ENCODE results near the gene ZBTB1.
A peak's percentile ranks its signal among the peaks of the same experiment; 100 is the strongest.
"Not testable (repeated sequence)": the region's sequence is repeated elsewhere in the genome, so short reads cannot be mapped to it uniquely, and the experiment has no call there.

The ZBTB1 gene

DNA sequence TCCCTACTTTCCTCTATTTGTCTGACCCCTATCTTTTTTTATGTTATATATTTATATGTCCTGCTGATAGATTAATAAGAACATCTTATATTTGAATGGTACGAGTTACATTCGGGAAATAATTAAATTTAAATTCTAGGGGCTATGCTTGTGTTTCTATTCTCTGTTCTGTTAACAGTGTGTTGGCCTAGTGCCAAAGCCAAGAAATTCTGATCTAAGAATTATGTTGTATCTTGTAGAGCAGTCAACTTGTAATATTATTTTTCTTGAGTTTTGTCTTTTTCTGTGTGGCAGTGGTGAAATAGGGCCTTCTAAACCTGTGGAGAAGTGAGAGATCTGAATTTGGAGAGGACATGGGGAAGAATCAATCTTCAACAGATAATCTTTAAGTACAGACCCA lies 27.0 kb downstream of the ZBTB1 start:
- no peak for DNase-seq (ENCODE audit: low spot score)

DNA sequence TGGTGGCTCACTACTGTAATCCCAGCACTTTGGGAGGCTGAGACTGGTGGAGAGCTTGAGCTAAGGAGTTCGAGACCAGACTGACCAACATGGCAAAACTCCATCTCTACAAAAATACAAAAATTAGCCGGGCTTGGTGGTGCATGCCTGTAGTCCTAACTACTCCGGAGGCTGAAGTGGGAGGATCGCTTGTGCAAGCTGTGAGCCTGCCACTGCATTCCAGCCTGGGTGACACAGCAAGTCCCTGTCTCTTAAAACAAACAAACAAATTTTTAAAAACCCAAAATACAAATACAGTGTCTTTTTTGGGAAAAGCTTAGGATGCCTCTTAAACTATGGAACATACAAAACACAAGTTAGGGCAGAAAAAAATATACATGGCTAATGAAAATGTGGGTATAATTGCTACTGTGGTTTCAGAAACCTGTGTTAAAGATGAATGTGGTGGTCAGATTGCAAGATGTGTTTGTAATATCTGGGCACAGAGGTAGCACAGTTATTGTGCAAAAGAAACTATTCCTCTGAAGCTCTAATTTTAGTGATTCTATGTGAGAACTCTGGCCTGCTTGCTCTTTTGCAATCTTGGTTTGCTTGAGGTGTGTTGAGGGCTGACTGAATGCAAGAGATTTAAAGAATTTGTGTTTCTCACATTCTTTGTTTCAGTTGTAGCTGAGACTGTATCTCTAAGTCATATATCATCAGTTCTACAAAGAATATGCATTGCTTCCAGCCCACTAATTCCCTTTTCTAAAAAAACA lies 32.1 kb downstream of the ZBTB1 start:
- DNase-seq (ENCODE audit: low spot score) = no peak

DNA sequence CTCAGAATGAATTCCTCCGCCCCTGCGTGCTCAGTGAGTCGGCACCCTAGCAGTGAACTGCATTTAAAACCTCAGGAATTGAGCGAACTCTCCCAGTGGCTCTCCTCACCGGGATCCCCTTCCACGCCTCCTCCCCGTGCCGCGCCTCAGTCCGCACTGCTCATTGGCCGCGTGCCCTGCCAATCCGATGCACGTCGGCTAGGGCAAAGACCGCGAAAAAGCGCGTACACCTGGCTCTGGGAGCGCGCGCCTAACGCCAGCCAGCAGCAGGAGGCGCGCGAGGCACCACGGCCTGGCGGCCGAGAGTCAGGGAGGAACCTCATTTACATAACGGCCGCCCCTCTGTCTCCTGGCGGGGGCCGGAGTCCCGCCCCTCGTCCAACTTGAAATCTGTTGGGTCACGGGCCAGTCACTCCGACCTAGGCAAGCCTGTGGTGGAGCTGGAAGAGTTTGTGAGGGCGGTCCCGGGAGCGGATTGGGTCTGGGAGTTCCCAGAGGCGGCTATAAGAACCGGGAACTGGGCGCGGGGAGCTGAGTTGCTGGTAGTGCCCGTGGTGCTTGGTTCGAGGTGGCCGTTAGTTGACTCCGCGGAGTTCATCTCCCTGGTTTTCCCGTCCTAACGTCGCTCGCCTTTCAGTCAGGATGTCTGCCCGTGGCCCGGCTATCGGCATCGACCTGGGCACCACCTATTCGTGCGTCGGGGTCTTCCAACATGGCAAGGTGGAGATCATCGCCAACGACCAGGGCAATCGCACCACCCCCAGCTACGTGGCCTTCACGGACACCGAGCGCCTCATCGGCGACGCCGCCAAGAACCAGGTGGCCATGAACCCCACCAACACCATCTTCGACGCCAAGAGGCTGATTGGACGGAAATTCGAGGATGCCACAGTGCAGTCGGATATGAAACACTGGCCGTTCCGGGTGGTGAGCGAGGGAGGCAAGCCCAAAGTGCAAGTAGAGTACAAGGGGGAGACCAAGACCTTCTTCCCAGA lies 35.9 kb downstream of the ZBTB1 start, which contains the start of gene HSPA2:
Gene HSPA2 (plus strand): TSS at position 534 of the 995 bp plus-strand sequence. CDS start 109 bp downstream, at position 643.
- DNase-seq (ENCODE audit: low spot score) = peak; percentile 100

DNA sequence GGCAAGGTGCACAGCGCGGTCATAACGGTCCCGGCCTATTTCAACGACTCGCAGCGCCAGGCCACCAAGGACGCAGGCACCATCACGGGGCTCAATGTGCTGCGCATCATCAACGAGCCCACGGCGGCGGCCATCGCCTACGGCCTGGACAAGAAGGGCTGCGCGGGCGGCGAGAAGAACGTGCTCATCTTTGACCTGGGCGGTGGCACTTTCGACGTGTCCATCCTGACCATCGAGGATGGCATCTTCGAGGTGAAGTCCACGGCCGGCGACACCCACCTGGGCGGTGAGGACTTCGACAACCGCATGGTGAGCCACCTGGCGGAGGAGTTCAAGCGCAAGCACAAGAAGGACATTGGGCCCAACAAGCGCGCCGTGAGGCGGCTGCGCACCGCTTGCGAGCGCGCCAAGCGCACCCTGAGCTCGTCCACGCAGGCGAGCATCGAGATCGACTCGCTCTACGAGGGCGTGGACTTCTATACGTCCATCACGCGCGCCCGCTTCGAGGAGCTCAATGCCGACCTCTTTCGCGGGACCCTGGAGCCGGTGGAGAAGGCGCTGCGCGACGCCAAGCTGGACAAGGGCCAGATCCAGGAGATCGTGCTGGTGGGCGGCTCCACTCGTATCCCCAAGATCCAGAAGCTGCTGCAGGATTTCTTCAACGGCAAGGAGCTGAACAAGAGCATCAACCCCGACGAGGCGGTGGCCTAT lies 36.8 kb downstream of the ZBTB1 start:
- peak; percentile 25 for DNase-seq (ENCODE audit: low spot score)

DNA sequence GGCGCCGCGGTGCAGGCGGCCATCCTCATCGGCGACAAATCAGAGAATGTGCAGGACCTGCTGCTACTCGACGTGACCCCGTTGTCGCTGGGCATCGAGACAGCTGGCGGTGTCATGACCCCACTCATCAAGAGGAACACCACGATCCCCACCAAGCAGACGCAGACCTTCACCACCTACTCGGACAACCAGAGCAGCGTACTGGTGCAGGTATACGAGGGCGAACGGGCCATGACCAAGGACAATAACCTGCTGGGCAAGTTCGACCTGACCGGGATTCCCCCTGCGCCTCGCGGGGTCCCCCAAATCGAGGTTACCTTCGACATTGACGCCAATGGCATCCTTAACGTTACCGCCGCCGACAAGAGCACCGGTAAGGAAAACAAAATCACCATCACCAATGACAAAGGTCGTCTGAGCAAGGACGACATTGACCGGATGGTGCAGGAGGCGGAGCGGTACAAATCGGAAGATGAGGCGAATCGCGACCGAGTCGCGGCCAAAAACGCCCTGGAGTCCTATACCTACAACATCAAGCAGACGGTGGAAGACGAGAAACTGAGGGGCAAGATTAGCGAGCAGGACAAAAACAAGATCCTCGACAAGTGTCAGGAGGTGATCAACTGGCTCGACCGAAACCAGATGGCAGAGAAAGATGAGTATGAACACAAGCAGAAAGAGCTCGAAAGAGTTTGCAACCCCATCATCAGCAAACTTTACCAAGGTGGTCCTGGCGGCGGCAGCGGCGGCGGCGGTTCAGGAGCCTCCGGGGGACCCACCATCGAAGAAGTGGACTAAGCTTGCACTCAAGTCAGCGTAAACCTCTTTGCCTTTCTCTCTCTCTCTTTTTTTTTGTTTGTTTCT lies 37.6 kb downstream of the ZBTB1 start:
- DNase-seq (ENCODE audit: low spot score) = no peak

DNA sequence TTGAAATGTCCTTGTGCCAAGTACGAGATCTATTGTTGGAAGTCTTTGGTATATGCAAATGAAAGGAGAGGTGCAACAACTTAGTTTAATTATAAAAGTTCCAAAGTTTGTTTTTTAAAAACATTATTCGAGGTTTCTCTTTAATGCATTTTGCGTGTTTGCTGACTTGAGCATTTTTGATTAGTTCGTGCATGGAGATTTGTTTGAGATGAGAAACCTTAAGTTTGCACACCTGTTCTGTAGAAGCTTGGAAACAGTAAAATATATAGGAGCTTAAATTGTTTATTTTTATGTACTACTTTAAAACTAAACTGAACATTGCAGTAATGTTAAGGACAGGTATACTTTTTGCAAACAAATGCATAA lies 38.2 kb downstream of the ZBTB1 start:
- no peak for DNase-seq (ENCODE audit: low spot score)

DNA sequence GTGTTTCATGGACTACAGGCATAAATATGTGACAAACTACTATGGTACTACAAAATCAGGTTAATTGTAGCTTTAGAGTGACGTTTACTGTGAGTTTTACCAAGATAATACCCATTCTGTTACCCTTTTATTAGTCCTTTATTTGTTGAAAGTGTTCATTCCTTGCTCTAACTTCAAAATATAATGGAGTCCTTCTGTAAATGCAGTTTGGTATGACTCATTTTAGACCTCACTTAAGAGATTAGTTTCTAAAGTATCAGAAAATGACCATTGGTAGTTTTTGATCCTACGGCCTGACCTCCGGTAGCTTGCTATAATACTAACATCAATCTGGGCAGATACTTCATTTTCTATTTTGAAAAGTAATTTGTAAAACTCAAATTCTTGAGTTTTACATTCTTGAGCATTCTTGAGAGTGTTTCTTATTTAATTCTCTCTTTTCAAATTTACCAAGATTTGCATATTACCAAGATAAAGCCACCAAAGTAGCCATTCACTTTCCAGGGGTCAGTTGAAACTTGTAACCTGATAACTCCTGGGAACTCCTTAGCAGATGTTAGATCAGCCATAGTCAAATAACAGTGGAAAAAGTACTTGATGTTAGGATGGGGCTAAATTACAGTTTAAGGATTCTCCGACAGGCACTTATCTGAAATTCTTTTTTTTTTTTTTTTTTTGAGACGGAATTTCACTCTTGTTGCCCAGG lies 40.2 kb downstream of the ZBTB1 start:
- DNase-seq (ENCODE audit: low spot score) = no peak

DNA sequence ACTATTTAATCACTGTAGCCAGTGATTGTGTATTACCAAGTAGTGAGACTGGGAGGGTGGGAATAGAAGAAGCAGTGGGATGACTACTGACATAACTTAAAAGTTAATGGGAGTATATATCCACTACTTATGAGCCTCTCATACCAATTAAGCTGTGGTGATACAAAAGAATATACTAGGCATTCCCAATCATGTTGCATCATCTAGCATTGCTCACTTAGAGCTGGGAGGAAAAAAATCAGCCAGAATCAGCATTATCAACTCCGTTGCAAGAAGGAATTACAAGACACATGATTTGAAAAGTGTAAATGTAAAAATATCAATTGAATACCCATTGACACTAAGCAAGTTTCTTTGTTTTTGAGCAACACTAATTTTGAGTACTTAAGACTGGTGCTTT lies 44.4 kb downstream of the ZBTB1 start:
- DNase-seq (ENCODE audit: low spot score) = no peak

DNA sequence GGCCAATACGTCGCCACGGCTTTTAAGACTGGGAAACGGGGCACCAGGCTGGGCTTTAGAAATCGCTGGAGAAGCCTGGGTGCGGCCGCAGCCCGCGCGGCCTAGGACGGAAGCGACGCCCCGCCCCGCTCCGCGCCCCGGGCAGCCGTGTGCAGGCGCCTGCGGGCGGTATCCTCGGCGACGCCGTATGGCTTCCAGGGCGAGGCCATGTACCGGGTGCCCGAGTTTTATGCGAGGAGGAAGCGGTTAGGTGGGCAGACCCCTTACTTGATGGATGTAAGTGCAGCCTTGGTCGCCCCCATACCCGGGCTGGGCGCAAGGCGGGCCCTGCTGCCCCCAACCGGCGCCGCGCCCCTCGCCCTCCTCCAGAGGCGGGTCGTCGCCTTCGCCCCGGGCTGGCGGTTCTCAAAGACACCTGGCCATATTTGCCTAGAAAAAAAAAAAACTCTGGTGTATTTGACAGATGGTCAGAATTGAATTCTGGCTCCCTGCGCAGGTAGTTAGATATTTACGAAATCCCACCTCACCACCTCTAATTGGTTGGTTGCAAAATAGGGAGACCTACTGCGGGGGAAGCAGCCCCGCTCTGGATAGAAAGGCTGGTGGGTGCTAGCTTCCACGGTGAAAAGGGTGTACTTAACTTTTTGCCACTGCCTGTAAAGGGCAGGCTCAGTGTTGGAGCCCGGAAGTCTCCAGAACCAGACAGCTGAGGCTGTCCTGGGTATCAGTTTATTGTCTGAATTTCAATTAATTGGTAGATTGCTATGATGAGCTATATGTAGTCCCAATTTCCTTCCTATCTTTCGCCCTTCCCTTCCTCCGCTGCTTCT lies 45.4 kb downstream of the ZBTB1 start, which contains the start of gene PPP1R36:
Gene PPP1R36 (plus strand): TSS at position 171 of the 830 bp plus-strand sequence. CDS start 37 bp downstream, at position 208.
- peak; percentile 24 for DNase-seq (ENCODE audit: low spot score)

DNA sequence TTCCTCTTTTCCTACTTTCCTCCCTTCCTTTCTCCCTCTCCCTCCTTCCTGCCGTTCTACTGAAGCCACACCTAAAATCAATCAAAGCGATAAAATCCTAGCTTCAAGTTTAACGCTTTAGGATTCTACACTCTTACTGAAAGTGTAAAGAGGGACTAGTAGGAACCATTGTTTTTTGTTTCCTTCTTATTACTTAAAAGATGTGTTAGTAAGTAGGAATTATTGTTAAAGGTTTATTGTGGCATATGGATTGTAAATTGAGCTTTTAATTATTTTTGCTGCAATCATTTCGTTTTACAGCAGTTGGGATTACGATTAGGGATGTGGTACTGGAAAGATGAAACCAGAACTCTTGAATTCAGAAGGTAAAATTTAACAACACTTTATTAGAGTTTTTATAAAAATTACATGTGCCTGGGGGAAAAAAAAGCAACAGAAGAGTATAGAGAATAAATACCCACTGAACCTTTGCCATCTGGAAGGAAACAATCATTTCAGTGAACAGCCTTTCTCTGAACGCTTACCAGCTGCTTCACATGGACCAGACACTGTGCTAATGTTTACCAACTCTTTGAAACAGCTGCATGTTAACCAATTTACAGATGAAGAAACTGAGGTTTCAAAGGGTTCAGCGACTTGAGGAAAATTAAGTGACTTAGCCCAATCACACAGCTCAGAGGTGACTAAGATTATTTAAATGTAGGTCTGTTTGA lies 46.2 kb downstream of the ZBTB1 start:
- DNase-seq (ENCODE audit: low spot score) = no peak

DNA sequence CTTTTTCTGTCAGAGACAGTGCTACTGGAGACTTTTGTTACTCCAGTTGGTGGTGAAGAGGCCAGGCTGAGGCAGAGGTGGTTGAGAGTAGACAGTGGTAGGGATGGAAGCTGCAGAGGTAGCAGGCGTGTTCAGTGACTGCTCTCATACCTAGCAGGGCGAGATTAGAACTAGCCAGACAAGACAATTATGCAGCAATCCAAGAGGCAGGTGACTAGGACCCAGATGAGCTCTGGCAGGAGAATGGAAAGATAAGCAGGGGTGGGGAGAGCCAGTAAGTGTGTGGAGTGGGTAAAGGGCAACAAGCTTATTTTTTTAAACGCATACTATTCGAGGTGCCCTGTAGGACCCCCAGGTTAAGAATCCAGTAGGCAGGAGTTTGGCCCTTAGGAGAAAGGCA lies 50.0 kb downstream of the ZBTB1 start:
- no peak for DNase-seq (ENCODE audit: low spot score)

DNA sequence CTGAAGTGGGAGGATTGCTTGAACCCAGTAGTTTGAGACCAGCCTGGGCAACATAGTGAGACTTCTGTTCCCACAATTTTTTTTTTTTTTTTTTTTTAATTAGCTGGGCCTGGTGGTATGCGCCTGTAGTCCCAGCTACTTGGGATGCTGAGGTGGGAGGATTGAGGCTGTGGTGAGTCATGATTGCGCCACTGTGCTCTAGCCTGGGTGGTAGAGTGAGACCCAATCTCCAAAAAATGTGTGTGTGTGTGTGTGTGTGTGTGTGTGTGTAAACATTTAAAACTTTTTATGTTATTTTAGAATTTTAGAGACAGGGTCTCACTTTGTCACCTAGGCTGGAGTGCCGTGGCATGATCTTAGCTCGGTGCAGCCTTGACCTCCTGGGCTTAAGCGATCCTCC lies 52.0 kb downstream of the ZBTB1 start:
- DNase-seq (ENCODE audit: low spot score) = no peak

DNA sequence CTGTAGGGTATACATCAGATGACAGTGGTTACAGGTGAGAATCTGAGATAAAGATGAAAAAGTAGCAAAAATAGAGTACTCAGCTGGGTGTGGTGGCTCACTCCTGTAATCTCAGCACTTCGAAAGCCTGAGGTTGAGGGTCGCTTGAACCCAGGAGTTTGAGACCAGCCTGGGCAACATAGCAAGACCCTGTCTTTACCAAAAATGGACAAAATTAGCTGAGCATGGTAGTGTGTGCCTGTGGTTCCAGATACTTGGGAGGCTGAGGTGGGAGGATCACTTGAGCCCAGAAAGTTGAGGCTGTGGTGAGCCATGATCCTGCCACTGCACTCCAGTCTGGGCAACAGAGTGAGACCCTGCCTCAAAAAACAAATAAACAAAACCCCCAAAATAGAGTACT lies 53.6 kb downstream of the ZBTB1 start:
- DNase-seq (ENCODE audit: low spot score) = not testable (repeated sequence)

DNA sequence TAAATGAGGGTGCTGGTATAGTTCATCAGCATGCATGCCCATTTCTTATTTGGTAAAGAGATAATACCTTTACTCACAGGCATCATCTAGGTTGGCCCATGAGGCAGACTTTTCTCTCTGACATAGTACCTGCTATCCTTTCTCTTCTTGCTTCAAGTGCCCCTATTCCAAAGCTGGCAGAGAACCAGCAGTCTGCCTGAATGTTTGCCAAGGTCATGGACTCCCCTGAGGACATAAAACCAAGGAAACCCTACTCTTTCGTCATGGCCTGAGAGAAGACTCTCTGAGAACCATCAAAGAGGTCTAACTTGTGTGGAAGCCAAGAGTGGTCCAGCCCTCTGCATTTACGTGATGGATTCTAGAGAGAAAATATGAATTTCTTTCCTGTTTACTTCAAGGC lies 57.1 kb downstream of the ZBTB1 start:
- no peak for DNase-seq (ENCODE audit: low spot score)

DNA sequence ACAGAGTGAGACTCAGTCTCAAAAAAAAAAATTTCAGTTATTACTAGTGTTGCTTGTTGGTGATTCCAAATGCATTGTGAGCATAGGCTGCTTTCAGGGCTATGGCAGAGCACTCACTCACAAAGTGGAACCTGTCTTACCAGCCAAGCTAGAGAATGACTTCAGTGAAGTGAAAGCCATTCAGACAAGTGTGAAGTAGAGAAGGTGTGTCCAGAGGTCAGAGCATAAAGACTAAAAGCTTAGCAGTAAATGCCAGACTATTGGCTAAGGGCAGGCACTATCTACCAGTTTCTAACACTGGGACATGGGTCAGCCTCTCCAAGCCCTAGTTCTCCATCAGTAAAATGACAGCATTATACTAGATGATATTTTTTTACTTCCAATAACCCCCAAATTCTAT lies 57.9 kb downstream of the ZBTB1 start:
- DNase-seq (ENCODE audit: low spot score) = no peak

DNA sequence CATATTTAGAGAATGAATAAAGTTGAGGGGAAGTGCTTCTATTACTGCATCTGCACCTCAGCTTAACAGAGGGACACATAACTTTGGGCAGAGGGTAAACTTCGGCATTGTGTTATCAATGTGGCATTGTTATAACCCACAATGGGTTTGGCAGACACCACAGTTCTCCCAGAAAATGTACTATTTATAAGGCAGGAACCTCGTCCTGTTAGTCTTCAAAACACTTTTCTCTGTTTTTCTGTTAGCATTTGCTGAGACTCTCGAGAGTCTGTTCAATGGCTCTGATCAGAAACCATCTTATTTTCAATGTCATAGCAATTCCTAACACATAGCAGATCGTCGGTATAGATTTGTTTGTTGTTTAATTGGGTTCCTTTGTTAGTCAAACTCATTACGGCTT lies 59.1 kb downstream of the ZBTB1 start:
- DNase-seq (ENCODE audit: low spot score) = no peak

DNA sequence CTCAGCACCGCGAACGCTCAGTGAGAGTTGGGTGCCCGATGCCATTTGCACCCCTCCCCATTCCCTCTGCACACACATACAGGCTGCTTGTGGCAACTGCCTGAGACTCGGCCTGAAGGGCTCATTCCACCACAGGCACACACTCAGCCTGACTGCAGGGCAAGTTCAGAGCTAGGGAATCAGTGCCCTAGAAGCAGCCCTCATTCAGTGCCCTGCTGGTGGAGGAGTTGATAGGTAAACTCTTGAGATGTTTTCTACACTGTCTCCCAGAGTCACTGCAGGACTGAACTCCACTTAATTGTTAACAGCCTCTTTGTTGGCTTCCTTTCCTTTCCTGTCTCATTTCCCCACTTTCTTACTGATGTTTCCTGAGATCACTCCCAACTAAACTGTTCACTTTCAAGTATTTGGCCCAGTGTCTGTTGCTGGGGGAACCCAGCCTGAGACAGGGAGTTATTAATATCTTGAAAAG lies 62.1 kb downstream of the ZBTB1 start:
- DNase-seq (ENCODE audit: low spot score) = no peak

DNA sequence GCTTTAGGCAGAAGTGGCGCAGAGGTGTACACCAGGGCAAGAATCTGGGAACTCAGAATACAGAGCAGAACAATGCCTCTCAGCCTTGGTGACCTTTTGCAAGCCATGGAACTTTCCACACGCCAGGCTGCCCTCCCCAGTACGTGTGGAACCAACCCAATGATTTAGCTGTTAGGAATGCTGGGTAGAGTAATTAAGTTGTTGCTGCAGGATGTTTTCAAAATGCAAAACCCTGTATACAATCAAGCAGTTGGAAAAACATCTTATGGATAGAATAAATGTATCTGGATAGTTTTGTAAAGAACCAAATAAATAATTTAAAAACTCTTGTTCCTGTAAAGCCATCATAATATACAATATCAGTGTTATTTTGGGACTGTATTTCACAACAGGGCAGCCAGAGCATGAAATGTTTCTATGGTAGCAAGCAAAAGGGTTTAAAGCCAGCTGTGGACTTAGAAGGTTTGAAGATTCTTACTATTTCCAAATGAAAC lies 64.6 kb downstream of the ZBTB1 start:
- peak; percentile 69 for DNase-seq (ENCODE audit: low spot score)

DNA sequence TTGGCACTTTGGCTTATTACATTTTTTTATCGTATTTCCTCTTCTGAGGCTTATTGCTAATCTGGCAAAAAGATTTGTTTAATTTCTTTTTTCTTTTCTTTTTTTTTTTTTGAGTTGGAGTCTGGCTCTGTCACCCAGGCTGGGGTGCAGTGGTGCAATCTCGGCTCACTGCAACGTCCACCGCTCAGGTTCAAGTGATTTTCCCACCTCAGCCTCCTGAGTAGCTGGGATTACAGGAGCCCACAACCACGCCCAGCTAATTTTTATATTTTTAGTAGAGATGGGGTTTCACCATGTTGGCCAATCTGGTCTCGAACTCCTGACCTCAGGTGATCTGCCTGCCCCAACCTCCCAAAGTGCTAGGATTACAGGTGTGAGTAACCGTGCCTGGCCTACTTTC lies 65.1 kb downstream of the ZBTB1 start:
- not testable (repeated sequence) for DNase-seq (ENCODE audit: low spot score)
